DND-41 (cell line): ENCODE data around the gene ERGIC2.

Experiments used
- CTCF ChIP-seq: IDR thresholded peaks from 2 replicates; pipeline ENCODE4 v1.5.1; 2012; ENCODE audit warnings: borderline replicate concordance, low read length, moderate library complexity, mild to moderate bottlenecking; ENCODE audit not compliant: poor library complexity, severe bottlenecking; ENCODE audit errors: extremely low read depth
- EZH2 ChIP-seq: IDR thresholded peaks from 3 replicates; pipeline ENCODE4 v1.6.1; 2012; ENCODE audit warnings: borderline replicate concordance, low read depth, mild to moderate bottlenecking, moderate library complexity, low read length, inconsistent platforms; ENCODE audit not compliant: severe bottlenecking

GRCh38 chr12:29314416-29314815 is 66.6 kb downstream of the ERGIC2 start:
- no peak for TF ChIP-seq CTCF
- no peak for TF ChIP-seq EZH2
